ENCODE measurements around the gene KY.
"Not testable (repeated sequence)": the region's sequence is repeated elsewhere in the genome, so short reads cannot be mapped to it uniquely, and the experiment has no call there.

The KY gene

GRCh38 chr3:134602440-134602814, 48.4 kb downstream of the KY start:
- FAIRE-seq (no peak), DNase-seq (ENCODE audit: insufficient read length) (no peak)
- TF ChIP-seq POLR2AphosphoS5 (IDR thresholded peaks at IDR 0.05; ENCODE audit: low read depth, low read length) = no peak
- no peak for TF ChIP-seq POLR2A (IDR thresholded peaks at IDR 0.05; ENCODE audit: low read depth, low read length)
- no peak for TF ChIP-seq TAF1 (IDR thresholded peaks at IDR 0.05; ENCODE audit: borderline replicate concordance, low read depth, low read length)

DNA sequence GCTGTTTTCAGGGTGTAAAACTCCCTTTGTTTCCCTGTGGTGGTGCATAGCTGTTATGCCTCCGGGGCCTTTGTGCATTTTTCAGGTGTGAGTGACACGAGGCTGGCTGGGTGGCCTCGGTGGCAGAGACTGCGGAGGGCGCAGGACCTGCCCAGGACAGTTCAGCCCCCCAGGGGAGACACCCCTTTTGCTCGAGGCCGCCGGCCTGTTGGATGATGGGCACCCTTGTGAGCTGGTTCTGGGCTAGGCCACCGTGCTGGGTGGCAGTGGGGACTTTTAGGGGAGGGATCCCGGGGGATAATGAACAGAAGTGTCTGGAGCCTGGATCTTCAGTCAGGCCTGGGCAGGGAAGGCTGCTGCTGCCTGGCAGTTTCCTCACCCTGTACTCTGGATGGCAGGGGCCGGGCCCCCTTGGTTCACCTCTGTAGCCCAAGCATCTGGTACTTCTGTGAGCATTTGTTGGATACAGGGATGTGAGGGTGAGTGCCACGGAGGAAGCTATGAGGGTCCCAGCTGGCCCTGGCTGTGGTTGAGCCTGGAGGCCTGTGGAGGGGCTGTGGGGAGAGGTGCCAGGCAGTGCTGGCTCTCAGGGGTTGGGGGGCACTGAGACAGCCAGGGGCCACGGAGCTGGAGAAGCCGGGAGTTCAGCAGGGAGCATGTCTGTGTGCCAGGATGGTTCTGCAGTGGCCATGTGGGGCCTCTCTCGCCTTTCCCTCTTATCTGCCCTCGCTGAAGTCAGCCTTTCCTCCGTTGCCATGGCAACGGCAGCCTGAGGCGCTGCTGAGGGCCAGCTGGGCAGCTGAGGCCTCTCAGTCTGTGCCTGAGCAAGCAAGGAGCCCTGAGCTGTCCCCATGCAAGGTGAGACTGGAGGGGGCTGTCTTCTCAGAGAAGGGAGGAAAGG, 49.0 kb downstream of the KY start:
- FAIRE-seq = no peak
- DNase-seq (ENCODE audit: insufficient read length) = no peak
- no peak for TF ChIP-seq TAF1 (IDR thresholded peaks at IDR 0.05; ENCODE audit: borderline replicate concordance, low read depth, low read length)
- no peak for TF ChIP-seq POLR2A (IDR thresholded peaks at IDR 0.05; ENCODE audit: low read depth, low read length)
- no peak for TF ChIP-seq POLR2AphosphoS5 (IDR thresholded peaks at IDR 0.05; ENCODE audit: low read depth, low read length)

- no peak for FAIRE-seq
- peak; percentile 62 for DNase-seq (ENCODE audit: insufficient read length)
- no peak for TF ChIP-seq TAF1 (IDR thresholded peaks at IDR 0.05; ENCODE audit: borderline replicate concordance, low read depth, low read length)
- no peak for TF ChIP-seq POLR2A (IDR thresholded peaks at IDR 0.05; ENCODE audit: low read depth, low read length)
- no peak for TF ChIP-seq POLR2AphosphoS5 (IDR thresholded peaks at IDR 0.05; ENCODE audit: low read depth, low read length)
Measured at GRCh38 chr3:134600685-134601463, 49.9 kb downstream of the KY start.

DNA sequence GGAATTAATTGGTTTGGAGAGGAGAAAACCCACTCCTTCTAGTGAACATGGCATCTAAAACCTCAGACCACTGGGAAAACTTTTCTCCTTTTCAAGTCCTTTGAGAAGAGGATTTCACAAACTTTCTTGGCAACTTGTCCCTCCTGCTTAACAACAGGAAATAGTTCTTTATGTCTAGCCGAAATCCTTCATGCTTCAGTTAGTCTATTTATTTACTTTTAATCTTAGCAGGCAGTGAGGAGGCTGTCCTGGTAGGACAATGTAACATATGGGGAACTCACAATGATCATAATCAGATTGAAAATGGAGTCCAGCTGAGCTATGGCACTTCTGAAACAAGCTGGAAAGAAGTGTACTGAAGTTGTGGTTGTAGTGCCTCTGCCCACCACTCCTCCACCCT, 50.6 kb downstream of the KY start:
- DNase-seq (ENCODE audit: insufficient read length) (no peak), FAIRE-seq (no peak)
- TF ChIP-seq TAF1 (IDR thresholded peaks at IDR 0.05; ENCODE audit: borderline replicate concordance, low read depth, low read length) = no peak
- TF ChIP-seq POLR2A (IDR thresholded peaks at IDR 0.05; ENCODE audit: low read depth, low read length) = no peak
- no peak for TF ChIP-seq POLR2AphosphoS5 (IDR thresholded peaks at IDR 0.05; ENCODE audit: low read depth, low read length)

DNA sequence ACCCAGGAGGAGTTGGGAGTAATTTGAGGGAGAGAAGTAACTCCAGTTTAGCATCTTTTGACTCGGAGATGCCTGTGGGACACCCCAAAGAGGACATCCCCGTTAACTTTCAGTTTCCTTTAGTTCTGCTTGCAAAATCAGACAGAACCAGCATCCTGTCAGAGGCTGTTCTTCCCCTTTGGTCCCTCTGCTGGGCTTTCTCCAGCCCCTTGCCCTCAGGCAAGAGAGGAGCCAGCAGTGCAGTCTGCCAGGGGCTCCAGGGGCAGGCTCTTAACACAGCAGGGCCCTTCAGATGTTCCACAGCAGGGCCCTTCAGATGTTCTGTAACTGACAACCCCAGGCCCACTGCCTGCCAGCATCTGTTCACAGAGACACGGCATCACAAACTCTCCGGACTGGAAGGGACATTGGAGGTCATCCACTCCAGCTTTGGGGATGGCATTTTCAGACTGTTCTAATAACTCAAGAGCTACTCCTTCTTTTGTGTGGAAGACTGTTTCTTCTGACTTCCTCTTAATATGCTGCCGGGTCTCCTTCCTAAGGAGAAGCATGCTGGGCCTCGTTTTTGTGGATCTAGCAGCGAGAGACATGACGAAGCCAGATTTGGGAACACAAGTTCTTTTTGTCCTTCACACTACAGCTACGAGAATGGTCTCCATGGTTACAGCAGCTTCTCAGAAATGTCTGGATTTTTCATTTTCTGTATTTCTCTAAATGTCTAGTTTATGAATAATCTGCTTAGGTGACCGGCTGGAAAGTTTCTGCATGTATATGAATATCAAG, 51.9 kb downstream of the KY start:
- no peak for DNase-seq (ENCODE audit: insufficient read length)
- no peak for TF ChIP-seq POLR2A (IDR thresholded peaks at IDR 0.05; ENCODE audit: low read depth, low read length)
- TF ChIP-seq TAF1 (IDR thresholded peaks at IDR 0.05; ENCODE audit: borderline replicate concordance, low read depth, low read length) = no peak
- TF ChIP-seq POLR2AphosphoS5 (IDR thresholded peaks at IDR 0.05; ENCODE audit: low read depth, low read length) = no peak
- no peak for FAIRE-seq

- FAIRE-seq = no peak
Measured at GRCh38 chr3:134597390-134597970, 53.3 kb downstream of the KY start.

DNA sequence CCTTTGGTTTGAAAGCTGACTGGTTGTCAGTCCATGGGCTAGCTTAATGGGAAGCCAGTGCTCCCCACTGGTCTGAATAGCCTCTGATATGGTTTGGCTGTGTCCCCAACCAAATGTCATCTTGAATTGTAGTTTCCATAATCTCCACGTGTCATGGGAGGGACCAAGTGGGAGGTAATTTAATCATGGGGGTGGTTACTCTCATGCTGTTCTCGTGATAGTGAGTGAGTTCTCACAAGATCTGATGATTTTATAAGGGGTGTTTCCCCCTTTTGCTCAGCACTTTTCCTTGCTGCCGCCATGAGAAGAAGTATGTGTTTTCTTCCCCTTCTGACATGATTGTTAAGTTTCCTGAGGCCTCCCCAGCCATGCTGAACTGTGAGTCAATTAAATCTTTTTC, 55.8 kb downstream of the KY start:
- not testable (repeated sequence) for DNase-seq (ENCODE audit: insufficient read length); FAIRE-seq

More at GRCh38 chr3:134597390-134597970, 53.3 kb downstream of the KY start:
- no peak for DNase-seq (ENCODE audit: insufficient read length)
- no peak for TF ChIP-seq POLR2AphosphoS5 (IDR thresholded peaks at IDR 0.05; ENCODE audit: low read depth, low read length)
- TF ChIP-seq POLR2A (IDR thresholded peaks at IDR 0.05; ENCODE audit: low read depth, low read length) = no peak
- TF ChIP-seq TAF1 (IDR thresholded peaks at IDR 0.05; ENCODE audit: borderline replicate concordance, low read depth, low read length) = no peak

DNA sequence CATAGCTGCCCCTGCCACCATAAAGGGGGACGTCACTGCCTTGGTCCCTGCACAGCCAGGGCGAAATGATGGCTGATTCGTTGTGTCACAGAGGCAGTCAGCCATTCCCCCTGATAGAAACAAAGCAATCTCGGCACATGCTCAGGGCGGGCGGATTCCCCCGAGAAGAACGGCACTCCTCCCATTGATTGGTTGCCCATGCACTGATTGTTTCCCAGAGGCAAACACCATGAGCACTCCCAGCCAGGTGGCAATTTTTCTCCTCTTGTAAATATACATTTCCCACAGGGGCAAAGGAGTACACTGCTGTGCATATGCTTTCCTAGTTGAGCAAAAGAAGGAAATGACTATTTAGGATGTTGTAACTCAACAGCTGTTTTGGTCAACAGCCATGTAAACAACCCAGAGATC, 56.5 kb downstream of the KY start:
- DNase-seq (ENCODE audit: insufficient read length) = no peak
- no peak for FAIRE-seq
- TF ChIP-seq TAF1 (IDR thresholded peaks at IDR 0.05; ENCODE audit: borderline replicate concordance, low read depth, low read length) (no peak), POLR2AphosphoS5 (IDR thresholded peaks at IDR 0.05; ENCODE audit: low read depth, low read length) (no peak), POLR2A (IDR thresholded peaks at IDR 0.05; ENCODE audit: low read depth, low read length) (no peak)

DNA sequence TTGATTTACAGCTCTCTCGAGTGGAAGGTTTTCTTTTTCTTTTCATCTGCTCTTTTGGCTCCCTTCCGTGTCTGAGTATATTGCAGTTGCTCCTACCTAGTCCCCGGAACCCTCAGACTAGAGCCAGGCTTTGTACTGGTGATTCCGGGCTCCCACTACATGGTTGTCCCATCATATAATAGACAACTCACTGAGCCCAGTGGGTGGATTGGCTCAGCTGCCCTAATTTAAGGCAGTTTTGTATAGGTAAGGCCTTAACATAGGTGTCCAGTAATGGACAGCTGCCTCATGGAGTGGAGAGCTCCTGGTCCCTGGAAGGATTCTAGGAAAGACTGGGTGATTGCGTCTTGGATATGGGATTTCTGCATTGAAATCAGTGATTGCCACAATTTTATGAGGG, 58.0 kb downstream of the KY start:
- DNase-seq (ENCODE audit: insufficient read length) = no peak
- FAIRE-seq = no peak
- TF ChIP-seq TAF1 (IDR thresholded peaks at IDR 0.05; ENCODE audit: borderline replicate concordance, low read depth, low read length) (no peak), POLR2A (IDR thresholded peaks at IDR 0.05; ENCODE audit: low read depth, low read length) (no peak), POLR2AphosphoS5 (IDR thresholded peaks at IDR 0.05; ENCODE audit: low read depth, low read length) (no peak)

- DNase-seq (ENCODE audit: insufficient read length) (no peak), FAIRE-seq (no peak)
- TF ChIP-seq POLR2AphosphoS5 (IDR thresholded peaks at IDR 0.05; ENCODE audit: low read depth, low read length) = no peak
- no peak for TF ChIP-seq TAF1 (IDR thresholded peaks at IDR 0.05; ENCODE audit: borderline replicate concordance, low read depth, low read length)
- TF ChIP-seq POLR2A (IDR thresholded peaks at IDR 0.05; ENCODE audit: low read depth, low read length) = no peak
Measured at GRCh38 chr3:134590766-134591165, 60.1 kb downstream of the KY start.

GRCh38 chr3:134579141-134579665, 71.6 kb downstream of the KY start:
- DNase-seq (ENCODE audit: insufficient read length) (no peak), FAIRE-seq (no peak)
- TF ChIP-seq POLR2A (IDR thresholded peaks at IDR 0.05; ENCODE audit: low read depth, low read length) (no peak), TAF1 (IDR thresholded peaks at IDR 0.05; ENCODE audit: borderline replicate concordance, low read depth, low read length) (no peak), POLR2AphosphoS5 (IDR thresholded peaks at IDR 0.05; ENCODE audit: low read depth, low read length) (no peak)
